ENCODE results near the gene KDELR1. TPM values are rescaled to one million over a fixed set of nuclear protein-coding genes. Genes with fewer than 3 reads are reported as not detected.
A peak's percentile ranks its signal among the peaks of the same experiment; 100 is the strongest.

The KDELR1 gene
- total and polyA plus RNA-seq, 4 donors = 101 to 156 (median 125) TPM

GRCh38 chr19:48398102-48398374, 6.7 kb upstream of the KDELR1 start:
- DNase-seq = no peak
- Histone ChIP-seq H3K4me1 (ENCODE audit: control insufficient read depth in 5 of 5, insufficient read depth in 5 of 5, low read length in 5 of 5) (peaks cover 0 to 18% (median 9%) of the 10 kb centered on the region in 5 donors), H3K9ac (ENCODE audit: insufficient read depth in 1 of 2, low read length in 2 of 2) (no peak overlapping the region), H3K27ac (ENCODE audit: low read depth in 1 of 2, low read length in 1 of 2) (no peak overlapping the region), H3K27me3 (ENCODE audit: control insufficient read depth in 3 of 3, insufficient read depth in 3 of 3, low read length in 2 of 3) (peaks cover 0 to 46% (median 36%) of the 10 kb centered on the region in 3 donors), H3K36me3 (ENCODE audit: control insufficient read depth in 4 of 4, insufficient read depth in 4 of 4, low read length in 4 of 4) (no peaks in the 10 kb centered on the region), H3K9me3 (ENCODE audit: control insufficient read depth in 4 of 4, insufficient read depth in 3 of 4, low read length in 3 of 4) (peaks cover 0 to 2% (median 0%) of the 10 kb centered on the region in 4 donors), H3K4me3 (peak overlapping the region; percentile 44)
- no peak for TF ChIP-seq CTCF (IDR thresholded peaks at IDR 0.05; ENCODE audit: control extremely low read depth, extremely low read depth)
- no peak for ATAC-seq (ENCODE audit: insufficient read depth, low FRiP score)
- 2 to 4% methylated on average over 17 of the region's 17 CpGs for WGBS, 2 donors

DNA sequence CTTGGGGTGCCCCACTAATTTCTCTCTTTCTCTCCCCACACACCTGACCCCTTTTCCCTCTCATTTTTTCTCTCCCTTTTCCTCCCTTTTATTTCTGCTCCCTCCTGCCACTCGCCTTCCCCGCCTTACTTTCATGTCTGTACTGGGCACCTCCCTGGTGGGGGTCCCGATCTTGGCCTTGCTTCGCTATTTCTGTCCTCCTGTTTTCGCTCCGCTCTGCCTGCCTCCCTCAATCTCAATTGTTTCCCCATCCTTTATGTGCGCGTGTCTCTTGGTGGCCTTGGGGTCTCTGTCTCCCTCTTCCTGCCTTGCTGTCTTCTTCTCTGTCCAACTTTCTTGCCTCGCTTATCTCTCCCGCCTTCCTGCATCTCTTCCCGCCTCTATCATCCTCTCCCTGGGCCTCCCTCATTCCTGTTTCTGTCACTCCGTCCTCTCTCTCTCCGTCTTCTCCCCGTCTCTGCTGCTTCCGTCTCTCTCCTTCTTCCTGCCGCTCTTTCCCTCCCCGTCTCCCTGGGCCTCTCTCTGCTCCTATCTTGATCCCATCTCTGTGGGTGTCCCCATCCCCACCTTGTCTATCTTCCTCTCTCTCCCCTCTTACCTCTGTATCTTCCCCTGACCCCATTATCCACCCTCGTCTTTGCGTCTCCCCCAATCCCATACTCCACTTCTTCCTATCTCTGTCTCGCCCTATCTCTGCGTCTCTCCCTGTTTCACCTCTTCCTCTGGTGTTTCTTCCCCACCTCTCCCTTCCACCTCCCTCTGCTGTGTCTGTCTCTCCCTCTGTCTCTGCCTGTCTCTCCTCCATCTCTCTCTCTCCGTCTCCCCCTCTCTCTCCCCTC, 6.1 kb upstream of the KDELR1 start:
- H3K27me3 ChIP-seq (ENCODE audit: control insufficient read depth in 3 of 3, insufficient read depth in 3 of 3, low read length in 2 of 3) = peaks cover 0 to 47% (median 36%) of the 10 kb centered on the region in 3 donors
- 35 to 41% methylated on average over 22 of the region's 22 CpGs for WGBS, 2 donors
- no peak overlapping the region for H3K4me3 ChIP-seq
- no peak for TF ChIP-seq CTCF (IDR thresholded peaks at IDR 0.05; ENCODE audit: control extremely low read depth, extremely low read depth)
- H3K9me3 ChIP-seq (ENCODE audit: control insufficient read depth in 4 of 4, insufficient read depth in 3 of 4, low read length in 3 of 4) = peaks cover 0 to 2% (median 0%) of the 10 kb centered on the region in 4 donors
- H3K9ac ChIP-seq (ENCODE audit: insufficient read depth in 1 of 2, low read length in 2 of 2) = no peak overlapping the region
- no peaks in the 10 kb centered on the region for H3K36me3 ChIP-seq (ENCODE audit: control insufficient read depth in 4 of 4, insufficient read depth in 4 of 4, low read length in 4 of 4)
- ATAC-seq (ENCODE audit: insufficient read depth, low FRiP score) (no peak), DNase-seq (peak in 1 of 3 donors; percentile 26)
- H3K27ac ChIP-seq (ENCODE audit: low read depth in 1 of 2, low read length in 1 of 2) = no peak overlapping the region
- peaks cover 0 to 18% (median 9%) of the 10 kb centered on the region in 5 donors for H3K4me1 ChIP-seq (ENCODE audit: control insufficient read depth in 5 of 5, insufficient read depth in 5 of 5, low read length in 5 of 5)

- H3K36me3 ChIP-seq (ENCODE audit: control insufficient read depth in 4 of 4, insufficient read depth in 4 of 4, low read length in 4 of 4) = no peaks in the 10 kb centered on the region
- no peak for TF ChIP-seq CTCF (IDR thresholded peaks at IDR 0.05; ENCODE audit: control extremely low read depth, extremely low read depth)
- peaks cover 0 to 2% (median 0%) of the 10 kb centered on the region in 4 donors for H3K9me3 ChIP-seq (ENCODE audit: control insufficient read depth in 4 of 4, insufficient read depth in 3 of 4, low read length in 3 of 4)
- DNase-seq = no peak
- WGBS, 2 donors = 31 to 45% methylated on average over 2 of the region's 2 CpGs
- ATAC-seq (ENCODE audit: insufficient read depth, low FRiP score) = no peak
- H3K4me1 ChIP-seq (ENCODE audit: control insufficient read depth in 5 of 5, insufficient read depth in 5 of 5, low read length in 5 of 5) = peaks cover 0 to 18% (median 9%) of the 10 kb centered on the region in 5 donors
- H3K27ac ChIP-seq (ENCODE audit: low read depth in 1 of 2, low read length in 1 of 2) = no peak overlapping the region
- no peak overlapping the region for H3K4me3 ChIP-seq
- H3K27me3 ChIP-seq (ENCODE audit: control insufficient read depth in 3 of 3, insufficient read depth in 3 of 3, low read length in 2 of 3) = peaks cover 0 to 49% (median 36%) of the 10 kb centered on the region in 3 donors
- H3K9ac ChIP-seq (ENCODE audit: insufficient read depth in 1 of 2, low read length in 2 of 2) = no peak overlapping the region
These were observed 5.4 kb upstream of the KDELR1 start for GRCh38 chr19:48396824-48397176.
